ENCODE results near the gene SENP3.

DNA sequence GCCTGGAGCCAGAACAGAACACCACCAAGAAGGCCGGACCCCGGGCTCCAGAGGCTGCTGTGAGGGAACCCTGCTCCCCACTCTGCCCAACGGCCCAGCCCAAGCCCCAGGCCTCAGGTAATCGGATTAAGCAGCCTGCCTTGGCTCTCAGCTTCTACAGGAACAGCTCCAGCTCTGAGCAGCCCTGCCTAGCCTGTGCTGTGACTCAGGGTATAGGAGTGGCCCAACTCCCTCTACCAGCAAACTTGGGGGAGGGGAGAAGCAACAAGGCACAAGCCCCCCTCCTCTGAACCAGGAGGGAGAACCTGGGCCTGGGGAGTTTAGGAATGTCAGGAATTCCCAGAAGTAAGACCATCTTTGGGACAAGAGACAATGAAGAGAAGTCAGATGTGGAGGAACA is 29.0 kb downstream of the SENP3 start:
- TF ChIP-seq CTCF (IDR thresholded peaks at IDR 0.05; ENCODE audit: low read depth, low read length, missing input control): no peak
- no peak for TF ChIP-seq YY1 (IDR thresholded peaks at IDR 0.05)
- TF ChIP-seq, protein P1, sequence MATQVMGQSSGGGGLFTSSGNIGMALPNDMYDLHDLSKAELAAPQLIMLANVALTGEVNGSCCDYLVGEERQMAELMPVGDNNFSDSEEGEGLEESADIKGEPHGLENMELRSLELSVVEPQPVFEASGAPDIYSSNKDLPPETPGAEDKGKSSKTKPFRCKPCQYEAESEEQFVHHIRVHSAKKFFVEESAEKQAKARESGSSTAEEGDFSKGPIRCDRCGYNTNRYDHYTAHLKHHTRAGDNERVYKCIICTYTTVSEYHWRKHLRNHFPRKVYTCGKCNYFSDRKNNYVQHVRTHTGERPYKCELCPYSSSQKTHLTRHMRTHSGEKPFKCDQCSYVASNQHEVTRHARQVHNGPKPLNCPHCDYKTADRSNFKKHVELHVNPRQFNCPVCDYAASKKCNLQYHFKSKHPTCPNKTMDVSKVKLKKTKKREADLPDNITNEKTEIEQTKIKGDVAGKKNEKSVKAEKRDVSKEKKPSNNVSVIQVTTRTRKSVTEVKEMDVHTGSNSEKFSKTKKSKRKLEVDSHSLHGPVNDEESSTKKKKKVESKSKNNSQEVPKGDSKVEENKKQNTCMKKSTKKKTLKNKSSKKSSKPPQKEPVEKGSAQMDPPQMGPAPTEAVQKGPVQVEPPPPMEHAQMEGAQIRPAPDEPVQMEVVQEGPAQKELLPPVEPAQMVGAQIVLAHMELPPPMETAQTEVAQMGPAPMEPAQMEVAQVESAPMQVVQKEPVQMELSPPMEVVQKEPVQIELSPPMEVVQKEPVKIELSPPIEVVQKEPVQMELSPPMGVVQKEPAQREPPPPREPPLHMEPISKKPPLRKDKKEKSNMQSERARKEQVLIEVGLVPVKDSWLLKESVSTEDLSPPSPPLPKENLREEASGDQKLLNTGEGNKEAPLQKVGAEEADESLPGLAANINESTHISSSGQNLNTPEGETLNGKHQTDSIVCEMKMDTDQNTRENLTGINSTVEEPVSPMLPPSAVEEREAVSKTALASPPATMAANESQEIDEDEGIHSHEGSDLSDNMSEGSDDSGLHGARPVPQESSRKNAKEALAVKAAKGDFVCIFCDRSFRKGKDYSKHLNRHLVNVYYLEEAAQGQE (IDR thresholded peaks at IDR 0.05): no peak
- TF ChIP-seq GABPA (IDR thresholded peaks at IDR 0.05 in 1 of 2, conservative IDR thresholded peaks at IDR 0.05 in 1 of 2): no peak
- no peak for TF ChIP-seq FOXA1 (IDR thresholded peaks at IDR 0.05)
- no peak for TF ChIP-seq ZBTB33 (IDR thresholded peaks at IDR 0.05)
- TF ChIP-seq TAF1 (conservative IDR thresholded peaks at IDR 0.05): no peak
- TF ChIP-seq HNF4G (IDR thresholded peaks at IDR 0.05): no peak
- TF ChIP-seq, protein P2, sequence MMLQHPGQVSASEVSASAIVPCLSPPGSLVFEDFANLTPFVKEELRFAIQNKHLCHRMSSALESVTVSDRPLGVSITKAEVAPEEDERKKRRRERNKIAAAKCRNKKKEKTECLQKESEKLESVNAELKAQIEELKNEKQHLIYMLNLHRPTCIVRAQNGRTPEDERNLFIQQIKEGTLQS (IDR thresholded peaks at IDR 0.05): no peak
- no peak for TF ChIP-seq RAD21 (IDR thresholded peaks at IDR 0.05)
- no peak for TF ChIP-seq MAX (IDR thresholded peaks at IDR 0.05)
- no peak for TF ChIP-seq SP1 (IDR thresholded peaks at IDR 0.05)
- no peak for TF ChIP-seq JUND (IDR thresholded peaks at IDR 0.05)
- no peak for TF ChIP-seq RXRA (IDR thresholded peaks at IDR 0.05)

Data from liver (tissue), 3 donors.